A549 (cell line): Measurements from ENCODE around the gene ATP10A. TPM values are rescaled to one million over a fixed set of nuclear protein-coding genes. Genes with fewer than 3 reads are reported as not detected.

Source experiments
- ATAC-seq, 2 experiments: fragments of 200-7000 bp in 1 of 2; fragments of >200 bp in 1 of 2; cut with Nextera tagmentation in 1 of 2; cut with Tn5 transposase in 1 of 2; 3 replicates each; pipeline versions ENCODE4 v1.8.0 to v1.9.1; 2018 to 2020; ENCODE audit warnings: mild to moderate bottlenecking in 1 of 2, moderate library complexity in 1 of 2
- CTCF ChIA-PET: fragments of 300-600 bp; sonication (Branson Sonifier 250); formaldehyde crosslinking; extraction: SDS; loops from one replicate; lab custom pipeline; 2021; ENCODE audit warnings: antibody characterized with exemption, inconsistent platforms; lab: Yijun Ruan, JAX
- POLR2A ChIA-PET: fragments of 350-600 bp; formaldehyde crosslinking; extraction: SDS; loops from one replicate; lab custom pipeline; 2021; ENCODE audit warnings: antibody characterized with exemption, inconsistent platforms; lab: Yijun Ruan, JAX
- DNase-seq, 2 experiments: peaks; one replicate each; pipeline versions ENCODE4 v3.0.0 to v3.0.0-alpha.2; 2011 to 2016; ENCODE audit warnings: low read depth in 1 of 2, low spot score in 1 of 2
- FAIRE-seq: peaks from 2 replicates; lab custom pipeline; 2011; peaks lifted over from hg19 to GRCh38; lab: Jason Lieb, UNC
- H3K27ac ChIP-seq, 2 experiments: fragments of >200 bp; sonication (Bioruptor Twin); formaldehyde crosslinking; 3 replicates each; pipeline ENCODE4 v1.5.1; 2016 to 2017
- H3K4me1 ChIP-seq: fragments of >200 bp; sonication (Bioruptor Twin); formaldehyde crosslinking; 3 replicates; pipeline ENCODE4 v1.6.1; 2016
- H3K4me2 ChIP-seq: fragments of >200 bp; sonication (Bioruptor Twin); formaldehyde crosslinking; 3 replicates; pipeline ENCODE4 v1.6.1; 2016
- H3K4me3 ChIP-seq: fragments of >200 bp; sonication (Bioruptor Twin); formaldehyde crosslinking; 3 replicates; pipeline ENCODE4 v1.5.1; 2016
- H3K9me3 ChIP-seq: fragments of >200 bp; sonication (Bioruptor Twin); formaldehyde crosslinking; 3 replicates; pipeline ENCODE4 v1.6.1; 2016
- CBX2 ChIP-seq: fragments of 200-600 bp; sonication (generic); IDR thresholded peaks from 2 replicates; pipeline ENCODE4 v1.6.1; 2016; ENCODE audit warnings: low read depth, mild to moderate bottlenecking, borderline replicate concordance
- CEBPB ChIP-seq, 2 experiments: fragments of >200 bp in 1 of 2; sonication (Bioruptor Twin) in 1 of 2; formaldehyde crosslinking in 1 of 2; IDR thresholded peaks; 2 replicates each; pipeline ENCODE4 v1.6.1; 2012 to 2016
- CTCF ChIP-seq: fragments of >200 bp; sonication (Bioruptor Twin); formaldehyde crosslinking; IDR thresholded peaks from 3 replicates; pipeline ENCODE4 v1.5.1; 2016
- EHMT2 ChIP-seq: fragments of 200-600 bp; sonication (generic); IDR thresholded peaks from 2 replicates; pipeline ENCODE4 v1.6.1; 2016; ENCODE audit warnings: antibody characterized with exemption, low read depth, mild to moderate bottlenecking, moderate library complexity
- EP300 ChIP-seq, 2 experiments: fragments of >200 bp; sonication (Bioruptor Twin); formaldehyde crosslinking; IDR thresholded peaks; 2 replicates in 1 of 2; 3 replicates in 1 of 2; pipeline ENCODE4 v1.6.1; 2016 to 2017
- HES2 ChIP-seq: fragments of >200 bp; sonication (Bioruptor Twin); formaldehyde crosslinking; IDR thresholded peaks from 2 replicates; pipeline ENCODE4 v1.6.1; 2016
- HMGXB4 ChIP-seq: fragments of 250-450 bp; sonication (Bioruptor Pico); IDR thresholded peaks from 2 replicates; pipeline ENCODE4 v1.5.0; 2021; ENCODE audit warnings: mild to moderate bottlenecking, moderate library complexity, borderline replicate concordance
- JUNB ChIP-seq: fragments of >200 bp; sonication (Bioruptor Twin); formaldehyde crosslinking; IDR thresholded peaks from 2 replicates; pipeline ENCODE4 v1.6.1; 2016
- MYC ChIP-seq: IDR thresholded peaks from 2 replicates; pipeline ENCODE4 v1.6.1; 2012; ENCODE audit warnings: mild to moderate bottlenecking, inconsistent platforms, low read length, improper control_type of control experiment, borderline replicate concordance
- NPAS2 ChIP-seq: fragments of 250-450 bp; sonication (Bioruptor Pico); IDR thresholded peaks from 2 replicates; pipeline ENCODE4 v1.8.0; 2022; ENCODE audit warnings: mild to moderate bottlenecking, moderate library complexity, borderline replicate concordance
- RCOR1 ChIP-seq: fragments of 150-350 bp; IDR thresholded peaks from 2 replicates; pipeline ENCODE4 v1.6.1; 2014; ENCODE audit warnings: antibody characterized with exemption, low read length, low read depth
- REST ChIP-seq: fragments of 200-600 bp; sonication (generic); IDR thresholded peaks from 2 replicates; pipeline ENCODE4 v1.6.1; 2016; ENCODE audit warnings: antibody characterized with exemption, mild to moderate bottlenecking, moderate library complexity
- RFX5 ChIP-seq: fragments of 450-650 bp; IDR thresholded peaks from 2 replicates; pipeline ENCODE4 v1.7.1; 2014; ENCODE audit warnings: antibody characterized with exemption, mild to moderate bottlenecking, moderate library complexity
- SMC3 ChIP-seq: fragments of >200 bp; sonication (Bioruptor Twin); formaldehyde crosslinking; IDR thresholded peaks from 3 replicates; pipeline ENCODE4 v1.6.1; 2018; ENCODE audit warnings: inconsistent platforms
- TP53 ChIP-seq: fragments of 250-450 bp; sonication (Bioruptor Pico); IDR thresholded peaks from 2 replicates; pipeline ENCODE4 v1.5.0; 2021; ENCODE audit warnings: mild to moderate bottlenecking, moderate library complexity
- ZFP36 ChIP-seq: fragments of 450-650 bp; IDR thresholded peaks from 2 replicates; pipeline ENCODE4 v1.6.1; 2014; ENCODE audit warnings: borderline replicate concordance; ENCODE audit not compliant: partially characterized antibody
- WGBS: methylation state at CpG from one replicate; pipeline ENCODE4 v1.1.6; 2017; ENCODE audit errors: missing lambda C conversion rate; 5-methylcytosine and 5-hydroxymethylcytosine counted together
- polyA plus RNA-seq, 4 experiments: library from polyadenylated mRNA; depleted of rRNA in 3 of 4; stranded (reverse); fragments of >200 nt; fragmentation: RNase III in 1 of 4; extraction: RNeasy Plus Mini Kit Qiagen cat#74134 plus additional on column Dnase treatment in 1 of 4; gene quantifications; 2 replicates in 3 of 4; 3 replicates in 1 of 4; pipeline ENCODE4 v1.2.3, GENCODE V29; 2011 to 2017

ATP10A gene
- polyA plus RNA-seq, 2 of the 4 experiments (the other 2 are of a cell fraction): 5.9 to 7.6 TPM

GRCh38 chr15:25790000-25790660 is 73.0 kb downstream of the ATP10A start (continued):
- TF ChIP-seq ZFP36 (no peak), HES2 (no peak)

- Histone ChIP-seq H3K9me3 (no peaks in the 10 kb centered on the region), H3K4me1 (peaks cover 30% of the 10 kb centered on the region), H3K4me3 (no peak overlapping the region), H3K27ac (no peak overlapping the region), H3K4me2 (no peak overlapping the region)
- WGBS: 88% methylated on average over 5 of the region's 5 CpGs
- POLR2A ChIA-PET: no interaction called here
- CTCF ChIA-PET: interaction anchor here (1.3 to 1.5 kb wide), 2 partner anchors 9 to 145 kb away, joined by 3 to 6 read pairs; no protein-coding TSS in a partner anchor
- DNase-seq (no peak), FAIRE-seq (no peak), ATAC-seq (no peak)
- TF ChIP-seq CBX2: no peak
- no peak for TF ChIP-seq TP53 (CRISPR knock-in tag)
- TF ChIP-seq JUNB: no peak
- no peak for TF ChIP-seq CEBPB (IDR thresholded peaks at IDR 0.05)
- TF ChIP-seq CTCF: no peak
- TF ChIP-seq RCOR1: no peak
- no peak for TF ChIP-seq EP300 (IDR thresholded peaks at IDR 0.05)
- no peak for TF ChIP-seq MYC
Measured at GRCh38 chr15:25789616-25789999, 73.5 kb downstream of the ATP10A start.

- TF ChIP-seq HMGXB4 (CRISPR knock-in tag) (no peak), CEBPB (IDR thresholded peaks at IDR 0.05) (no peak), EHMT2 (no peak), RFX5 (no peak), NPAS2 (no peak), SMC3 (no peak), REST (no peak)
- WGBS: 83% methylated on average over 2 of the region's 2 CpGs
- Histone ChIP-seq H3K27ac (no peak overlapping the region), H3K4me1 (peaks cover 30% of the 10 kb centered on the region), H3K4me3 (no peak overlapping the region), H3K4me2 (no peak overlapping the region), H3K9me3 (no peaks in the 10 kb centered on the region)
- DNase-seq: no peak
- ATAC-seq: no peak
- FAIRE-seq: no peak
- ChIA-PET CTCF (interaction anchor here (0.5 to 1.5 kb wide), 2 partner anchors 9 to 314 kb away, joined by 3 read pairs; no protein-coding TSS in a partner anchor), POLR2A (no interaction called here)
Measured at GRCh38 chr15:25789211-25789610, 73.9 kb downstream of the ATP10A start.
